NCI-H146 (cell line): ENCODE measurements around the gene TEX53.
A peak's percentile ranks its signal among the peaks of the same experiment; 100 is the strongest.

Experiments
- DNase-seq: peaks from one replicate; lab custom pipeline; 2025; lab: John Stamatoyannopoulos, UW

The TEX53 gene

DNA sequence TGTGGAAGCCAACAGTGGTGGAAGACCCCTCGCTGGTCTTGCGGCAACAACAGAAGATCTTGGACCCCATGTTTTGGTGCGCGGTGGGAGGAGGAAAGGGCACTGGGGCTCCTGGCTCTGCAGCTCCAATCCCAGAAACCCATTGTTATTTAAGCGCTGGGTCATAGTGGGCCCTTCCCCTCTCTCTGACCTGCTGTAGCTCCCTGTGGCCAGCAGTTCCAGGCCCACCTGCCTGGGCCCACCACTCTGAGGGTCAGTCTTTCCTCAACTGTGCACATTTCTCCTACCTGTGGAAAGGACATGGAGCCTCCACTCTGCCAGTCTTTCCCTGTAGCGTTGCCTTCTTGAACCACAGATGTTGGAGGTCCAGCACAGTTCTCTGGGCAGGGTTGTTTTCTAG lies at the start of gene TEX53:
Gene TEX53, minus strand, starts transcription at position 101 of the 400 bp plus-strand sequence. Its CDS starts 31 bp downstream, at position 70.
- no peak for DNase-seq

DNA sequence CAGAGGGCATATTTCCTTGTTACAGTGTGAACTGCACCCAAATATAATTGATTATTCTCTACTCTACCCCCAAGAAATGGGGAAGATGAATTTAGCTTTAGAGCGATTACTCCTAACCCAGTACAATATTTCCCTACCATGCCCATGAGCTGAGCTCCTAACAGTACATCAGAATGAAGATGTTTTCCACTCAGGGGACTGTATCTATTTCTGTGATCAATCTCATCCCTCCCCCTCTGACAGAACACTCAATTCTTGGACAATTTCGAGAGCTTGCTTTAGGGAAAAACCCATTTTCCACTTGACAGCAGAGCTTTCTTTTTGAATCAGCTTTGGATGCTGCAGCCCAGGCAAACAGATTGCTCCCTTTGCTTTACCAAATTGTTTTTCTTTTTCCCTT lies 49.1 kb upstream of the TEX53 start:
- no peak for DNase-seq

DNA sequence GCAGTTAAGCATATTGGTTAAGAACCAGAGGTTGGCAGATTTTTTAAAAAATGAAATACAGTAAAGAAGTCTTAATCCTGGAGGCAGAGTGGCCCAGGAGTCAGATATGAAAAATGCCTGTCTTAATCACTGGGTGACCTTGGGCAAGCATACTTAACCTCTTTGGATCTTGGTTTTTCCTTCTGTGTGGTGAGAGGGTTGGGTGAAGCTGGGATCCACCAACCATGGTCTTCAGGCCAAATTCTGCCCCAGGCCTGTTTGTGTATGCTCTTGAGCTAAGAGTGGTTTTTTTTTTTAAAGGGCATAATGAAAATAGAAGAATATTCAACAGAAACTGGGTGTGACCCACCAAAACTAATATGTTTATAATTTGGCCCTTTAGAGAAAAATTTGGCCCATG lies 44.4 kb upstream of the TEX53 start:
- DNase-seq = no peak

DNA sequence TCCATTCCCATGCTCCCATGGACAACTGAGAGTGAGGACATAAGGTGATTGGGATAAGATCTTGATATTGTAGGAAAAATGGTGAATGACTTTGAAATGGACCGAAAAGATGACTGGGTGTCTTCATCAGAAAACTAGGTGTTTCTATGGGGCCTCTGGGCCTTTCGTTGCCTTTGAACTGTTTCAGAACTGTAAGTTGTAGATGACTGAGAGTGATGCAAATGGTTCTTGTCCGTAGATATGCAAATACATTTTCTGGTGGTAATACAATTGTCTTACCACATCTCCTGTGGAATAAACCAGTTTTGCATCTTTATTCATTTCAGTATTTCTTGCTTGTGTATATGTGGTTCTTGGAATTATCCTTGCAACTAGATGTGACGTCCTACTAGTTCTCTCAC lies 40.3 kb upstream of the TEX53 start:
- DNase-seq = no peak

DNA sequence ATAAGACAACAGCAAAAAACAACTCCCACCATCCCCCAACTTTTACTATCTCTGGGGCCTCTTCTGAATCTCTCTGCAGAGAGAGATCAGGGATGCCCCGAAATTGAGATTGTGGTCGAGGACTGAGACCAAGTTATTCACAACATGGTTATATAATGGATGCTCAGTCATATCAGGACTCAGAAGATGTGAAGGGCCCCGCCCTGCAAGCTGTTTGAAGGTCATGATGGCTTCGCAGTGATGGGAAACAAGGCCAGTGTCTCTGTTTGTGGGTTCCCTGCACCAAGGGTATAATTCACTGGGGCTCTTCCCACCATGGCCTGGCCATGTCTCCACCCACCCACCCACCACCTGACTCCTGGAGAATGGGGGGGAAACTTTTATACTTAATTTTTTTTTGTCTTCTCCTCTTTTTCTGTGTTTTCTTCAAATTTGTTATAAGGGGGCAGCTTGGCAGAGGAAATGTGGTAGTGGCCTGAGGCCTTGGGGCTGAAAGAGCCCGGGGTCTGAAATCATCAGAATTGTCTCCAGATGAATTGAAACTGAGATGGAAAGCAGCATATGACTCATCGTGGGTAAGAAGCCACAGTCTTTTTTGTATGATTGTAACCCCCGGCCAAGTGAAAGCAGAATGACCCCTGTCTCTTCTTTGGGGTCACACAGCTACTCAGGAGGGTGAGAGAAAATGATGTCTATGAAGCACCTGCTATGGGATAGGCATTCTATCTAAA lies 39.4 kb upstream of the TEX53 start:
- no peak for DNase-seq

DNA sequence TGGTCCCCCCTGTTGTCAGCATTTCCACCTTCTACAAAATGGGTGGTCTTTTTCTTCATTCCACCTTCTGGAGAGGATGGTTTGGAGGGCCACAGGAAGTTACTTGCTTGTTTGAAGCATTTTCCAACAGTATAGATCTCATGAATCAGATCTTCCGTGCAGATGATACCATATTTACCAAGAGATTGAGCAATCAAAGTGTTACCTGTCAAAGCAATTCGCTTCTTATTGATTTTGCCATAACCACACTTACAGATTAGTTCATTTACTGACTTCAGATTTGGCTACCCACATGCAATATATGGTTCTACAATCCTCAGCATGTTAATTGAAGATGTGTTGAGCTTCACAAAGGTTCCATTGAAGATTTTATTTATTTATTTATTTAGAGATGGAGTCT lies 38.3 kb upstream of the TEX53 start:
- no peak for DNase-seq

DNA sequence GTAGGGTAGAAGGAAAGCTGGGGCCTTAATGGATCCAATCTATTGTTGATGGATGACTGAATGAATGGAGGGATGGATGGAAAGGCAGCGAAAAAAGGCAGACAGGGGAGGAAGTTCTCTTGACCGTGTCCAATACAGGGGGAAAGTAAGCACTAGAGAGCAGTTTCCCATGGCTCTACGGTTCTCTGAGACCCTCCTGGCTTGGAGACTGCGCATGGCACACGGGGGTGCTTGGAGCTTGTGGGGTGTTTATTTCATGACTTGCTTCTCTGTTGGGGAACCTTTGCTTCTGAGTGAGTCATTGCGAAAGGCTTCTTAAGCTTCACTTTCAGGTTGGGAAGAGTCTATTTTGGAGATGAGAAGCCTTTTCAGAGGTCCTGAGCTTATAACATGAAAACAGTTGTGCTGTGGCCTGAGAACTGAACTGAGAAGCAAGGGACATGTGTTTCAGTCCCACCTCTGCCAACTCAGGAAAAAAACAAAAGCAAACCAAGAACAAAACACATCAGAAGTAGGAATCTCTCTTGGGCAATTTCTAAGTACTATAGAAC lies 37.2 kb upstream of the TEX53 start:
- DNase-seq = no peak

DNA sequence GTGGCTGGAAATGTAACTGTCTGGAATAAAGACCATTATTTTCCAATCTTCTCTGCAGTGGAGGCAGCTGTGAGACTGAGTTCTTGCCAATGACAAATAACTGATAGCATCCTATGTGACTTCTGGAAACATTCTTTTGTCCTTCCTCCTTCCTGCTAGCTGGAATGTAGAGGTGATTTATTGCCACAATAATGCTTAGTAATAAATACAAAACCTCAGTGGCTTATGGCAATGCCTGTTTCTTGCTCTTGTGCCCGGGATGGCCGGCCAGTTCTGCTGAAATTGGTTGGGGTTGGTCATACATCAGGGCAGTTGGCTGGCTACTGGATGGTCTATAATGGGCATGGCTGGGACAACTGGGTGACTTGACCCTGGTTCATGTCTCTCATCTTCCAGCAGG lies 36.5 kb upstream of the TEX53 start:
- DNase-seq = no peak

DNA sequence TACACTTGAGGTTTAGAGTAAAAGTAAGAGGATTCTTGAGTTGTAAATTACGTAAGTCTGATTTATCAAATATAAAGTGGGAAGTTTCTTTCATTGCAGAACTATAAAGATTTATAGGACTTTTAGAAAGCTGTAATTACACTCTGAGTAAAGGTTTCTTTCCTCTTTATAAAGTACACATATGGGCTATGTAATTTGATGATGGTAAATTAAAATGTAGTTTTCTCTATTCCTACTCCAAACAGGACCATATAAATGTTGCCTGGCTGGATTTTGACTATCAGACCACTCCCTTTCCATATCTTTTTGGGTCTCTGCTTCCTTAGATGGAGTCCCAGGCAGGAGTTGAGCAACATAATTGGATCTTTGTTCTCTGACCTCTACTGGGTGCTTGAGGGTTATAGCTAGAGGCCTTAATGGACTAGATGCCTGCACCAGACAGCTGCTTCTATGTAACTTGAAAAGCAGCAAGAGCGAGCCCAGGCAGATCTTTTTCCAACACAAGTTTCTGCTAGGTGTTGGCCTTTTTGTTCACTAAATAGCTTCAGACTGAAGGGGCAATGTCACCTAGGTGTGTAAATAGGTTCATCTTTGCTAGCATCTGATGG lies 35.7 kb upstream of the TEX53 start:
- DNase-seq = no peak

DNA sequence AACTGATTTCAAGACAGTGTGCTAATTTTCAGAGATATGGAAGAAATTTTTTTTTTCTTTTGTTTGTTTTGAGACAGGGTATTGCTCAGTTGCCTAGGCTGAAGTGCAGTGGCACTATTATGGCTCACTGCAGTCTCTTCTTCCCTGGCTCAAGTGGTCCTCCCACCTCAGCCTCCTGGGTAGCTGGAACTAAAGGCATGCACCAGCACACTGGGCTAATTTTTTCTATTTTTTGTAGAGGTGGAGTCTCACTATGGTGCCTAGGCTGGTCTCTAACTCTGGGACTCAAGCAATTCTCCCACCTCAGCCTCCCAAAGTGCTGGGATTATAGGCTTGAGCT lies 34.3 kb upstream of the TEX53 start:
- DNase-seq = no peak

DNA sequence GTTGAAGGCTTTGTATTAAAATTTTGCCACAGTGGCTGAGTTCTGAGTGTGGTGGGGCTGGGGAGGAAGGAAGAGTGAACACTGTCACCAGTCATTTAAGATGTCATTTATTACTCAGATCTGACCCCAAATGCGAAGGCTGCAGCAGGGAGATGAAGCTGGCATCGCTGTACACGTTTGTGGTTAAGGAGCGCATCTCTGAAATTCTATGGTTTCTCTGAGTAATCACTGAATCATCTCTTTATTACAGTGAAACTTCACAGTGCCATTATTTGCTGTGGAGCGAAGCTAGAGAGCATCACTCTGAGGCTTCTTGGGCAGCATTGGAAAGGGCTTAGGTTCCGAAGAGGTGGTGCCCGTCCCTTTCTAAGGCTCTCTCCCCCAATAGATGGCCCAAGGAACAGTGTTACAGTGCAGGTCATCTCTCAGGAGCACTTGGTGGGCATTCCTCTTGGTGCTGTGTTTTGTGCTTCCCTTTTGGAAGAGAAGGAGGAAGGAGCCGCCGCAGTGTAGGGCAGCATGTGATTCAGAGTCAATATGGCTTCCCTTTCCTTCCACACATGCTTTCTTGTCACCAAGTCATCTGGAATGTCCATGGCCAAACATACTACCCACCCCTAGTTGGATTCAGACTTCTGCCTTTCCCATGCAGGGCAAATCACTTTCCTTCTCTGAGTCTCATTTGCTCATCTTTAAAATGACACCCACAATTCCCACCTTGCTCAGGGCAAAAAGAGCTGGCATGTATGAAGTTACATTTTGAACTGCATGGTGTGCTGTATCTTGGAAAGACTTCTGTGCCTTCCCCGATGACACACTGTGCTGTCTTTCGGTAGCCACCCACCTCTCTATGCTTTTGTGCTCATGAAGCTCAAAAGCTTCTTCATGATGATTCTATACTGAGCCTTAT lies 33.7 kb upstream of the TEX53 start:
- no peak for DNase-seq

DNA sequence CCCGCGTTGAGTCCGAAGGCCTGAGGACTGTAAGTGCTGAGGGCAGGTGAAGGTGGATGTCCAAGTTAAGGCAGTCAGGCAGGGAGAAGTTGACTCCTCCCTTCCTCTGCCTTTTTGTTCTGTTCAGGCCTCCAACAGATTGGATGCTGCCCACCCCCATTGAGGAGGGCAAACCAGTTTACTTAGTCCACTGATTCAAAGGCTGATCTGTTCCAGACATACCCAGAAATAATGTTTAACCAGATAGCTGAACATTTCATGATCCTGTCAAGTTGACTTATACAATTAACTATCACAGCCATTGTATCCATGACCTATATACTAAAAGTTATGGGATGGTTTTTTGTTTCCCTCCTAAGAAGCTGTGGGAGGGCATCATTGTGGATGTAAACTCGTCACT lies 32.7 kb upstream of the TEX53 start:
- no peak for DNase-seq

DNA sequence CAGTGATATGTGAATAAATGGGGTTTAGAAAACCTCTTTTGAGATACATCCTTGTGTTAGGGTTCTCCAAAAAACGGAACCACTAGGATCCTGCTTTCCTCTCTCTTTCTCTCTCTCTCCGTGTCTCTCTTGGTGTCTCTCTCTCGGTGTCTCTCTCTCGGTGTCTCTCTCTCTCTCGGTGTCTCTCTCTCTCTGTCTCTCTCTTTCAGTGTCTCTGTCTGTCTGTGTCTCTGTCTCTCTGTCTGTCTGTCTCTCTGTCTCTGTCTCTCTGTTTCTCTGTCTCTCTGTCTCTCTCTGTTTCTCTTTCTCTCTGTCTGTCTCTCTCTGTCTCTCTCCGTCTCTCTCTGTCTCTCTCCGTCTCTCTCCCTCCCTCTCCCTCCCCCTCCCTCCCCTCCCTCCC lies 32.2 kb upstream of the TEX53 start:
- no peak for DNase-seq

DNA sequence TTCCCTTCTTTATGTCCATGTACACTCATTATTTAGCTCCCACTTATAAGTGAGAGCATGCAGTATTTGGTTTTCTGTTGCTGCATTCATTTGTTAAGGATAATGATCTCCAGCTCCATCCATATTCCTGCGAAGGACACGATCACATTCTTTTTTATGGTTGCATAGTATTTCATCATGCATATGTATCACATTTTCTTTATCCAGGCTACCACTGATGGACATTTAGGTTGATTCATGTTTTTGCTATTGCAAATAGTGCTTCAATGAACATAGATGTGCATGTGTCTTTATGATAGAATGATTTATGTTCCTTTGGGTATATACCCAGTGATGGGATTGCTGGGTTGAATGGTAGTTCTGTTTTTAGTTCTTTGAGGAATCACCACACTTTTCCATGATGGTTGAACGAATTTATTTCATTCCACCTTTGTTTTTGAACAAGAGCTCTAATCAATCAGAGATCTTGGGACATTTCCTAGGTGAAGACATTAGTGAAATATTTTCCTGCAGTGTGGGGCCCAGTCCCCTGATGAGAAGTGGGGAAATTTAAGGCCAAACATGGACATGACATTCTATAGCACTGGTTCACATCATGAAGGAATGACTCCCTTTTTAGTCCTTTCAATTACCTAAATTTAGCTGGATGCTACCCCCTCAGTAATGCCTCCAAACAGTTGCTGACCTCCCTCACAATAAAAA lies 31.5 kb upstream of the TEX53 start:
- no peak for DNase-seq

DNA sequence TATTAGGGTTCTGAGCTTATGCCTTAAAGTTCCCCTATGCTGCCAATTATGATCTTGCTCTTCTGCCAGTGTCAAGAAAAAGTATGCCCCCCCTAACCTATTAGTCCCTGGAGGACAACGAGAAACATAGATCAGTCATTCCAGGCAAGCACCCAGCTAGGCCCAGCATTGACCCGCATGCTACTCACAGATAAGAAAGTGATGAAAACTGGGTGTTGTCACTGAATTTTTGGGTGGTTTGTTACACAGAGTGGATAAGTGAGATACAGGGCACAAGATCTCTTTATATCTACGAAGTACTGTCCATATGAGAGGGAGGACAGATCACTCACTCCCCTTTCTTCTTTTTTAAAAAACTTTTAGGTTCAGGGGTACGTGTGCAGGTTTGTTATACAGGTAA lies 30.8 kb upstream of the TEX53 start:
- DNase-seq = no peak

DNA sequence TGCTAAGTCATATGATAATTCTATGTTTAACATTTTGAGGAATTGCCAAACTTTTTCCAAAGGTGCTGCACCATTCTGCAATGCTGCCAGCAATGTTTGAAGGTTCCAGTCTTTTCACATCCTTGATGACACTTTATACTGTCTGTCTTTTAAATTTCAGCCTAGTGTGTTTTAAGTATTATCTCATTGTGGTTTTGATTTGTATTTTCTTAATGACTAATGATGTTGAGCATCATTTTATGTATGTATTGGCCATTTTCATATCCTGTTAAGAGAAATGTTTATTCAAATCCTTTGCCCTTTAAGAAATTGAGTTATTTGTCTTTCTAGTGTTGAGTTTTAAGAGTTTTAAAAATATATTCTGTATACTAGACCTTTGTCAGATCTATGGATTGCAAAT lies 29.4 kb upstream of the TEX53 start:
- no peak for DNase-seq

DNA sequence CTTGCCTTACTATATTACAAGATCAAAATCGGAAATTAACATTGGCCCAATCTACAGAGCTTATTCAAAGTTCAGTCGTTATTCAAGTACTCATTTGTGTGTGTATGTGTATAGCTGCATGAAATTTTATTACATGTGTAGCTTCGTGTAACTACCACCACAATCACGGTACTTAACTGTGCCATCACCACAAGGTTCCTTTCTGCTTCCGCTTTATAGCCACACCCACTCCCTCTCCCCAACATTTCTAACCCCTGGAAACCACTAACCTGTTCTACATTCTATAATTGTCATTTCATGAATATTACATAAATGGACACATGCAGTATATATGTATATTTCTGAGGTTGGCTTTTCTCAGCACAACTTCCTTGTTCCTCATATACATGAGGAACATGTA lies 28.3 kb upstream of the TEX53 start:
- DNase-seq = no peak

DNA sequence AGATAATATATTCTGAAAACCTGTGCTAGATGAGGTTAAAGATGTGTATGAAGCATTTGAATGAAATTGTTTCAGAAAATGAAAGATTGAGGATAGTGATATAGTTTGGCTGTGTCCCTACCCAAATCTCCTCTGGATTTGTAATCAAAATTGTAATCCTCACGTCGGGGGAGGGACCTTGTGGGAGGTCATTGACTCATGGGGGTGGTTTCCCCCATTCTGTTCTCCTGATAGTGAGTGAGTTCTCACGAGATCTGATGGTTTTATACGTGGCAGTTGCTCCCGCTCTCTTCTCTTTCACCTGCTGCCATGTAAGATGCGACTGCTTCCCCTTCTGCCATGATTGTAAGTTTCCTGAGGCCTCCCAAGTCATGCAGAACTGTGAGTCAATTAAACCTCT lies 26.4 kb upstream of the TEX53 start:
- DNase-seq = no peak

DNA sequence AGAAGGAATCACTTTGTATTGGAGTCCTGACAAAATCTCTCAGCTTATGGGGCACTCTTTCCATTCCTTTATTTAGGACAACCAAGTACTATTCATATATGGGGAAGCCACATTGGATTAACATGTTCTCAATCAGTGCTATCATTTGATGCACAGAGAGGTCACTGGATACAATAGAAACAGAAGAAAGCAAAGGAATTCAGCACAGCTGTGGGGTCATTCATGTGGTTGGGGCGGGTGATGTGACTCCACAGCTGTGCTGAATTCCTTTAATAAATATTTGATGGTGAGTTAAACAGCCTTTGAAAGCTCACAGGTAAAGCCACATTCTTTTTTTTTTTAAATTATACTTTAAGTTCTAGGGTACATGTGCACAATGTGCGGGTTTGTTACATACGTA lies 25.2 kb upstream of the TEX53 start:
- no peak for DNase-seq

DNA sequence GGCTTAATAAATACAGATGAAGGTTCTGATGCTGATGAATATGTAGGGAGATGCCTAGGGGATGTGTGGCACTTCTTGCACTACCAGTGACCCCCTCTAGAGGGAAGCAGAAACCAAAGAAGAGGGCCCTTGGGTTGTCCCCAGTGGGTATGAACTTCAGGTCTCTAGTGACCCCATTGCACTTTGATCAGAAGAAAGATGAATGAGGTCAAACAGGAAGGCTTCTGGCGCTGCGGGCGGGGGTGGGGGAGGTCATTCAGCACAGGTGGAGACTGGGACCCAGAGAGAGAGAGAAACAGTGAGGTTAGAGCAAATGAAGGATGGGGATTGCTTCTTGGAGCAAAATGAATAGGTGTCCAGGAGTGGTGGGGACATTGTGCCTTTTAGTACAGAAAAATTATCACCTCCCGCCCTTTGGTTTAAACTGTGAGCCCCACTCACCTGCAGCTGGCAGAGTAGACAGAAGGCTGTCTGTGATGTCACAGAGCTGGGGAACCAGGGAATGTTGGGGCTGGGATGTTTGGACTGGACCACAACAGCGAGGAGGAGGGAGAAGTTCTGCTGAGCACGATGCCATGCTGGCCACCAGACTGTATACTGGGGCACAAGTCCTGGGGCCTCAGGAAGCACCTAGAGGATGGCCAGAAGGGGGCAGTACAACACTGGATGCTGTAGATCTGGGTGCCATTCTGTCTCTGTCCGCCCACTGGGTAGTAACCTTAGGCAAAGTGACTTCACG lies 24.2 kb upstream of the TEX53 start, which contains the start of gene TEX48:
Gene TEX48, minus strand, starts transcription at position 599 of the 739 bp plus-strand sequence. CDS start 10,469 bp downstream, outside the sequence.
- peak; percentile 71 for DNase-seq

DNA sequence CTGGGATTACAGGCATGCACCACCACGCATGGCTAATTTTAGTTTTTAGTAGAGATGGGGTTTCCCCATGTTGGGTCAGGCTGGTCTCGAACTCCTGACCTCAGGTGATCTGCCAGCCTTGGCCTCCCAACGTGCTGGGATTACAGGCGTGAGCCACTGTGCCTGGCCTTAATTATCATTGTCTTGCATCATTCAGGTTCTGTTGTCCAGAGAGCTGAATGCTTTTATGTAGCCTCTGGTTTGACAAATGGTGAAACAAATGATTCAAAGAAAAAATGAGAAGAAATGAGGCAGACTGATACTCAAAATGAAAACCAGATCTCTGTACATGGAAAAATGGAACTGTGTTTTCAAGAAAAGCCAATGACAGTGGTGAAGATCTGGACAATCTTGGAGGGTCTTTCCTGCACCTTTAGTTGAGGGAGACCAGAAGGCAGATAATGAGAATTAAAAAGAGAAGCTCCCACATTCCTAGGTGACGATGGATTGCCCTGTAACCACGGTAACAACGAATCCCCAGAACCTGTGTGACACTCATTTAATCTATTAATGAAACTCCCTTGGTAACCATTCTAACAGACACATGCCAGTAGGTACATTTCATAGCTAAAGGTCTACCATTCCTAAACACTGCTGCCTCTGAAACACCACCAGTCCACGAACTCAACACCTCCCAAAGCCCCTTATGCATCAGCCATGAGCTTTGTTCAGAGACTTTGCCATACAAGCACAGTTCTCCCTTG lies 22.8 kb upstream of the TEX53 start:
- no peak for DNase-seq
